Astrocyte (in vitro differentiated cells and primary cell): ENCODE measurements around the gene FGGY. TPM values are rescaled to one million over a fixed set of nuclear protein-coding genes. Genes with fewer than 3 reads are reported as not detected.

Experiments
- DNase-seq: peaks from one replicate; pipeline ENCODE4 v3.0.0-alpha.2; 2010; ENCODE audit warnings: low read depth
- FAIRE-seq: peaks from 2 replicates; lab custom pipeline; 2011; peaks lifted over from hg19 to GRCh38; lab: Jason Lieb, UNC
- H2AFZ ChIP-seq: 2 replicates; pipeline ENCODE4 v1.6.0; 2012; ENCODE audit warnings: low read depth, low read length, inconsistent platforms
- H3K27ac ChIP-seq: 2 replicates; pipeline ENCODE4 v1.5.1; 2011; ENCODE audit warnings: low read depth, low read length, inconsistent platforms
- H3K27me3 ChIP-seq: 2 replicates; pipeline ENCODE4 v1.6.0; 2011; ENCODE audit warnings: low read length, inconsistent platforms; ENCODE audit not compliant: insufficient read depth
- H3K36me3 ChIP-seq: 2 replicates; pipeline ENCODE4 v1.5.1; 2011; ENCODE audit warnings: low read length, inconsistent platforms; ENCODE audit not compliant: insufficient read depth
- H3K4me1 ChIP-seq: 2 replicates; pipeline ENCODE4 v1.5.1; 2011; ENCODE audit warnings: low read length, inconsistent platforms; ENCODE audit not compliant: insufficient read depth
- H3K4me2 ChIP-seq: 2 replicates; pipeline ENCODE4 v1.6.0; 2012; ENCODE audit warnings: low read length, inconsistent platforms
- H3K4me3 ChIP-seq: 2 replicates; pipeline ENCODE4 v1.5.1; 2011; ENCODE audit warnings: low read depth, mild to moderate bottlenecking, low read length, inconsistent platforms; ENCODE audit not compliant: insufficient read depth
- H3K79me2 ChIP-seq: 2 replicates; pipeline ENCODE4 v1.6.0; 2012; ENCODE audit warnings: mild to moderate bottlenecking, low read length, inconsistent platforms; ENCODE audit not compliant: insufficient read depth
- H3K9ac ChIP-seq: 2 replicates; pipeline ENCODE4 v1.6.0; 2012; ENCODE audit warnings: mild to moderate bottlenecking, low read length, inconsistent platforms
- H3K9me3 ChIP-seq: 2 replicates; pipeline ENCODE4 v1.5.1; 2012; ENCODE audit warnings: low read depth, mild to moderate bottlenecking, low read length, inconsistent platforms; ENCODE audit not compliant: insufficient read depth
- H4K20me1 ChIP-seq: 2 replicates; pipeline ENCODE4 v1.6.0; 2012; ENCODE audit warnings: low read length, inconsistent platforms; ENCODE audit not compliant: insufficient read depth
- H3K27ac Mint-ChIP-seq: one replicate; pipeline ENCODE4 v1.8.0; 2021; ENCODE audit warnings: mild to moderate bottlenecking, mixed read lengths; ENCODE audit not compliant: unreplicated experiment
- H3K27me3 Mint-ChIP-seq: one replicate; pipeline ENCODE4 v1.8.0; 2021; ENCODE audit warnings: low read depth, mixed read lengths; ENCODE audit not compliant: unreplicated experiment
- H3K36me3 Mint-ChIP-seq: one replicate; pipeline ENCODE4 v1.8.0; 2021; ENCODE audit warnings: low read depth, mixed read lengths; ENCODE audit not compliant: unreplicated experiment
- H3K4me1 Mint-ChIP-seq: one replicate; pipeline ENCODE4 v1.8.0; 2021; ENCODE audit warnings: low read depth, mixed read lengths; ENCODE audit not compliant: unreplicated experiment
- H3K4me3 Mint-ChIP-seq: one replicate; pipeline ENCODE4 v1.8.0; 2021; ENCODE audit warnings: mild to moderate bottlenecking, moderate library complexity, mixed read lengths; ENCODE audit not compliant: unreplicated experiment
- H3K9me3 Mint-ChIP-seq: one replicate; pipeline ENCODE4 v1.8.0; 2021; ENCODE audit warnings: mild to moderate bottlenecking, mixed read lengths; ENCODE audit not compliant: unreplicated experiment
- CTCF ChIP-seq: IDR thresholded peaks from 2 replicates; pipeline ENCODE4 v1.5.1; 2011; ENCODE audit warnings: low read depth, mild to moderate bottlenecking, inconsistent platforms, low read length, moderate library complexity; ENCODE audit not compliant: insufficient read depth
- EZH2 ChIP-seq: IDR thresholded peaks from 2 replicates; pipeline ENCODE4 v1.6.1; 2012; ENCODE audit warnings: mild to moderate bottlenecking, low read length, inconsistent platforms; ENCODE audit not compliant: insufficient read depth
- total RNA-seq: library from RNA; stranded (reverse); gene quantifications from 2 replicates; pipeline ENCODE4 v1.2.1, GENCODE V29; 2021

The FGGY gene
- total RNA-seq, 1 donor from 2014 or later, result 6.8 TPM

- no peak for TF ChIP-seq EZH2
- TF ChIP-seq CTCF, result no peak
- H3K4me1 Mint-ChIP-seq, result peaks cover 16% of the 10 kb centered on the region
- H3K27me3 Mint-ChIP-seq, result no peaks in the 10 kb centered on the region
- no peak for FAIRE-seq
- H3K4me3 Mint-ChIP-seq, result no peak overlapping the region
- no peak overlapping the region for H3K27ac Mint-ChIP-seq
- no peak overlapping the region for H3K4me2 ChIP-seq
- no peaks in the 10 kb centered on the region for H4K20me1 ChIP-seq
- H3K27ac ChIP-seq, result no peak overlapping the region
- H3K36me3 Mint-ChIP-seq, result peaks cover 12% of the 10 kb centered on the region
- H3K79me2 ChIP-seq, result no peaks in the 10 kb centered on the region
- peaks cover 21% of the 10 kb centered on the region for H3K9me3 Mint-ChIP-seq
- H3K9ac ChIP-seq, result no peak overlapping the region
- H3K4me3 ChIP-seq, result no peak overlapping the region
- no peaks in the 10 kb centered on the region for H3K27me3 ChIP-seq
- H3K36me3 ChIP-seq, result no peaks in the 10 kb centered on the region
- H3K4me1 ChIP-seq, result peaks cover 8% of the 10 kb centered on the region
- H2AFZ ChIP-seq, result no peak overlapping the region
- H3K9me3 ChIP-seq, result peaks cover 3% of the 10 kb centered on the region
- DNase-seq, result no peak
Observed at GRCh38 chr1:59554011-59554663, 257.2 kb downstream of the FGGY start.

- no peak overlapping the region for H3K4me3 ChIP-seq
- no peak overlapping the region for H3K4me3 Mint-ChIP-seq
- H3K9ac ChIP-seq, result no peak overlapping the region
- H3K27me3 ChIP-seq, result no peaks in the 10 kb centered on the region
- H3K9me3 Mint-ChIP-seq, result peaks cover 23% of the 10 kb centered on the region
- H2AFZ ChIP-seq, result no peak overlapping the region
- no peak for TF ChIP-seq CTCF
- TF ChIP-seq EZH2, result no peak
- H3K9me3 ChIP-seq, result peaks cover 3% of the 10 kb centered on the region
- H3K27me3 Mint-ChIP-seq, result no peaks in the 10 kb centered on the region
- H3K79me2 ChIP-seq, result no peaks in the 10 kb centered on the region
- no peak overlapping the region for H3K27ac Mint-ChIP-seq
- H3K4me1 ChIP-seq, result peaks cover 8% of the 10 kb centered on the region
- no peak for FAIRE-seq
- peaks cover 16% of the 10 kb centered on the region for H3K4me1 Mint-ChIP-seq
- H4K20me1 ChIP-seq, result no peaks in the 10 kb centered on the region
- peaks cover 12% of the 10 kb centered on the region for H3K36me3 Mint-ChIP-seq
- no peaks in the 10 kb centered on the region for H3K36me3 ChIP-seq
- no peak overlapping the region for H3K27ac ChIP-seq
- no peak overlapping the region for H3K4me2 ChIP-seq
- no peak for DNase-seq
Observed at GRCh38 chr1:59554752-59555151, 257.9 kb downstream of the FGGY start.

GRCh38 chr1:59556398-59556797 lies 259.5 kb downstream of the FGGY start:
- no peaks in the 10 kb centered on the region for H3K27me3 Mint-ChIP-seq
- Histone ChIP-seq H4K20me1 (no peaks in the 10 kb centered on the region), H3K9ac (no peak overlapping the region), H3K27ac (no peak overlapping the region), H3K36me3 (no peaks in the 10 kb centered on the region), H3K4me2 (no peak overlapping the region), H3K27me3 (no peaks in the 10 kb centered on the region), H2AFZ (no peak overlapping the region), H3K79me2 (no peaks in the 10 kb centered on the region), H3K9me3 (peaks cover 3% of the 10 kb centered on the region), H3K4me1 (peaks cover 8% of the 10 kb centered on the region), H3K4me3 (no peak overlapping the region)
- no peak overlapping the region for H3K4me3 Mint-ChIP-seq
- H3K36me3 Mint-ChIP-seq, result peaks cover 10% of the 10 kb centered on the region
- FAIRE-seq, result no peak
- TF ChIP-seq EZH2 (no peak), CTCF (no peak)
- H3K27ac Mint-ChIP-seq, result no peak overlapping the region
- H3K9me3 Mint-ChIP-seq, result peaks cover 17% of the 10 kb centered on the region
- DNase-seq, result no peak
- peaks cover 20% of the 10 kb centered on the region for H3K4me1 Mint-ChIP-seq
